Thymus (tissue), 11 donors: Measurements from ENCODE around the gene CROCC. TPM values are rescaled to one million over a fixed set of nuclear protein-coding genes. Genes with fewer than 3 reads are reported as not detected.

Experiments used
- DNase-seq, 9 donors: peaks; one replicate each; pipeline ENCODE4 v3.0.0-alpha.2; 2013; ENCODE audit warnings: low spot score in 9 of 9, low read depth in 6 of 9, missing footprints in 1 of 9
- H3K27ac ChIP-seq, 2 donors: one replicate each; pipeline ENCODE4 v1.5.1; 2013; ENCODE audit warnings: control low read depth in 1 of 2, low read depth in 1 of 2, low read length in 1 of 2, mild to moderate bottlenecking in 1 of 2, moderate library complexity in 1 of 2
- H3K27me3 ChIP-seq, 2 donors: one replicate each; pipeline ENCODE4 v1.5.1; 2013; ENCODE audit warnings: low read length in 1 of 2; ENCODE audit not compliant: control insufficient read depth in 2 of 2, insufficient read depth in 1 of 2
- H3K36me3 ChIP-seq, 2 donors: one replicate each; pipeline ENCODE4 v1.5.1; 2013; ENCODE audit warnings: low read length in 1 of 2, mild to moderate bottlenecking in 1 of 2, moderate library complexity in 1 of 2; ENCODE audit not compliant: control insufficient read depth in 2 of 2, insufficient read depth in 2 of 2
- H3K4me1 ChIP-seq, 2 donors: one replicate each; pipeline ENCODE4 v1.5.1; 2013; ENCODE audit warnings: low read length in 2 of 2; ENCODE audit not compliant: control insufficient read depth in 2 of 2, insufficient read depth in 2 of 2
- H3K4me3 ChIP-seq, 2 donors: one replicate each; pipeline ENCODE4 v1.5.1; 2013; ENCODE audit warnings: low read length in 2 of 2, control low read depth in 1 of 2, mild to moderate bottlenecking in 1 of 2
- H3K9me3 ChIP-seq, 2 donors: one replicate each; pipeline ENCODE4 v1.5.1; 2013; ENCODE audit warnings: low read length in 1 of 2, mild to moderate bottlenecking in 1 of 2; ENCODE audit not compliant: control insufficient read depth in 2 of 2, insufficient read depth in 1 of 2
- WGBS: extraction: QIAGEN DNeasy Blood & Tissue Kit; methylation state at CpG from one replicate; pipeline ENCODE4 v1.1.7; 2013; 5-methylcytosine and 5-hydroxymethylcytosine counted together
- polyA plus RNA-seq: library from polyadenylated mRNA; stranded (reverse); fragments of 200-250 nt; gene quantifications from one replicate; pipeline ENCODE4 v1.2.3, GENCODE V29; 2013
- total RNA-seq: library from RNA; stranded (reverse); fragments of 120-200 nt; gene quantifications from one replicate; pipeline ENCODE4 v1.2.4, GENCODE V29; 2013
- donor health status: healthy.

Gene CROCC
- total and polyA plus RNA-seq, 2 donors: 9.4 to 97.1 TPM

DNA sequence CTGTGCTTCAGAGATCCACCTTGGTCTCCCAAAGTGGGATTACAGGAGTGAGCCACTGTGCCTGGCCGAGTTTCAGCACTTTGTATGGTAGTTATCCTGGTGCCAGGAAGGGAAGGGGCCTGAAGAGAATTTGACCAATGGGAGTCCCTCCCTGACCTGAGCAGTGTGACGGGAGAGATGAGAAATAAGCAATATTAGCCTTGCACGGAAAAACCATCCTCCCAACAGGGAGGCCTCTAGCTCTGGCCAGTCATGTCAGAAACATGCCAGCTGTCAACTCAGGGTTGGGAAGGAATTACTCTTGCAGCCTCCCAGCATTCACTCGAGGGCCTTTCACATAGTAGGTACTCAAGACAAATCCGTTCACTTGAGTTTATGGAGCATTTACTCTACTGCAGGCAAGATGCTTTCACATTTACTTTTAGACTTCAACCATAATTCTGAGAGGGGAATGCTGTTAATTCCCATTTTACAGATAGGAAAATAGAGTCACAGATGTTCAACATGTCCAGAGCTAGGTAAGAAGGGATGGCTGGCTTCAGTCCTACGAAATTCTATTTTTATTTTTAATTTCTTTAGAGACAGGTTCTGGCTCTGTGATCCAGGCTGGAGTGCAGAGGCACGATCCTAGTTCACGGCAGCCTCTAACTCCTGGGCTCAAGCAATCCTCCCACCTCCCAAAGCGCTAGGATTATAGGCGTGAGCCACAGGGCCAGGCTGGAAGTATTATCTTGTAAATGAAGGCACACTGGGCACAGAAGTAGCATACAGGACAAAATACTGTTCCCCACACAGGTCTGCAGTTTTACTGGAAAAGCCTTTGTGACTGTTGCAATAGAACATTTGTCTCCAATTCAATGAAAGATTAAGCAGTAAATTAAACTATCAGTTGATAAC is 93.2 kb downstream of the CROCC start:
- Histone ChIP-seq H3K9me3 (no peaks in the 10 kb centered on the region), H3K4me3 (no peak overlapping the region), H3K36me3 (peaks cover 17 to 18% of the 10 kb centered on the region in 2 donors), H3K27me3 (peaks cover 0 to 9% of the 10 kb centered on the region in 2 donors), H3K27ac (no peak overlapping the region), H3K4me1 (peaks cover 8 to 21% of the 10 kb centered on the region in 2 donors)
- 95% methylated on average over 10 of the region's 10 CpGs for WGBS
- DNase-seq: no peak

DNA sequence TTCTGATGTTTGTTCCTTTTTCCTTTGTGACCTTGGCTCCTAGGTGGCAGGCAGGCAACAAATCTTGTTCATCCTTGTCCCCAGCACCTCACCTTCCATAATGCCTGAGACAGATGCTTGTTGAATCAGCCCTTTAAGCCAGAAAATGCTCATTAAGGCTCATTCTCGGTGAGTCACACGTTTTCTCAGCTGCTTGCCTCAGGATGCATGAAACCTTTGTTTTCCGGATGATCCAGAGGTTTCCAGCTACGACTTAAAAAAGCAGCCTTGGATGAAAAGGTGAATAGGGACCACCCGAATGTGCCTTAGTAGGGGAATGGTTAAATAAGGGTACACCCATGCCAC is 94.6 kb downstream of the CROCC start:
- WGBS: 95% methylated on average over 5 of the region's 5 CpGs

DNA sequence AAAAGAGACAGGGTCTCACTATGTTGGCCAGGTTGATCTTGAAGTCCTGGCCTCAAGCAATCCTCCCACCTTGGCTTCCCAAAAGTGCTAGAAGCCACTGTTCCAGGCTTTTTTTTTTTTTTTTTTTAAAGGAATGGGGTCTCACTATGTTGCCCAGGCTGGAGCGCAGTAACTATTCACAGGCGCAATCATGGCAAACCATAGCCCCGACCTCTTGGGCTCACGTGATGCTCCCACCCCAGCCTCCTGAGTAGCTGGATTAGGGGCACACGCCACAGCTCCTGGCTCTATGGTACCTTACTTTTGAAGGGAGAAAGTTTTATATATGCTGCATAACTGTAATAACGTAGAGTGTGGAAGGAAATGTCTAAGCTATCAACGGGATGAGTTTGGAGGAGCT is 95.7 kb downstream of the CROCC start:
- DNase-seq: no peak
- H3K9me3 ChIP-seq: no peaks in the 10 kb centered on the region
- H3K4me1 ChIP-seq: peaks cover 0 to 5% of the 10 kb centered on the region in 2 donors
- peaks cover 0 to 4% of the 10 kb centered on the region in 2 donors for H3K27me3 ChIP-seq
- H3K36me3 ChIP-seq: peaks cover 42 to 43% of the 10 kb centered on the region in 2 donors
- WGBS: 98% methylated on average over 7 of the region's 7 CpGs
- H3K4me3 ChIP-seq: no peak overlapping the region
- no peak overlapping the region for H3K27ac ChIP-seq

More for the DNA sequence above, 94.6 kb downstream of the CROCC start:
- Histone ChIP-seq H3K27me3 (peaks cover 0 to 6% of the 10 kb centered on the region in 2 donors), H3K4me3 (no peak overlapping the region), H3K9me3 (no peaks in the 10 kb centered on the region), H3K36me3 (peaks cover 31 to 32% of the 10 kb centered on the region in 2 donors), H3K27ac (no peak overlapping the region), H3K4me1 (peaks cover 3 to 11% of the 10 kb centered on the region in 2 donors)
- DNase-seq: no peak

DNA sequence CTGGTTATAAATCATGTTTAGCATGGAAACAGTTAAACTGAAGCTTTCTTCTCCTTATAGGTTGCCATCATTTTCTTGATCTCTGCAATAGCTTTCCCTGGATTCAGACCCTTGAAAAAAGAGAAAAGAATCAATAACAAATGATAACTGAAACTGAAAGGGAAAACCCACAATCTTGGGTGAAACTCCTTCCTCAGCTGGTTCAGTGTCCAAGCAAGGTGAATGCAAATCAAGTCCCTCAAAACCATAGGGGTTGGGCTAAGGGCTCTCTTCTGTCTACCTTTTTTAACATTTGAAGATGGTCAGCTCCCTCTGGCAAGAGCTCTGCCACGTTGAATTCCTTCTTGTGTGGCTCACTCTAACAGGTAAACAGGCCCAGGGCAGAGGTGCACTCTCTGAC is 97.1 kb downstream of the CROCC start:
- H3K27ac ChIP-seq: no peak overlapping the region
- H3K4me1 ChIP-seq: no peaks in the 10 kb centered on the region
- peaks cover 55 to 57% of the 10 kb centered on the region in 2 donors for H3K36me3 ChIP-seq
- 71% methylated on average over 1 of the region's 1 CpG for WGBS
- no peak for DNase-seq
- H3K4me3 ChIP-seq: no peak overlapping the region
- H3K27me3 ChIP-seq: peaks cover 0 to under 1% of the 10 kb centered on the region in 2 donors
- H3K9me3 ChIP-seq: no peaks in the 10 kb centered on the region

DNA sequence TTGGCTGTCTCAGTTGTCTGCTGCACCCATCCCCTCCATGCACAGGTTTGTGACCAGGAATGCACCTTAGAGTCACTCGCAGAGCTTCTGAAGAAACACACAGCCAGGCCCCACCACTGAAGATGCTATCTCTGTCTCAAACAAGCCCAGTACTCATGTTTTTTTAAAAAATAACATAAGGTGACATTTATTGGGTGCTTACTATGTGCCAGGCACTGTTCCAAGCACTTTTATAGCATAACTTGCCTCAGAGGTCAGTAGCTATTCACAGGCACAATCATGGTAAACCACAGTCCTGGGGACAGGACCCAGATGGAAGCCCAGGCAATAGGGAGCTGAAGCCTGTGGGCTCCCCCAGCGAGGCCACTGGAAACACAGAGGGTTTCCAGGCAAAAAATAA is 98.8 kb downstream of the CROCC start:
- no peak for DNase-seq
- H3K4me3 ChIP-seq: no peak overlapping the region
- no peaks in the 10 kb centered on the region for H3K27me3 ChIP-seq
- H3K4me1 ChIP-seq: no peaks in the 10 kb centered on the region
- no peaks in the 10 kb centered on the region for H3K9me3 ChIP-seq
- WGBS: over 99% methylated on average over 2 of the region's 2 CpGs
- no peak overlapping the region for H3K27ac ChIP-seq
- peaks cover 66 to 69% of the 10 kb centered on the region in 2 donors for H3K36me3 ChIP-seq

DNA sequence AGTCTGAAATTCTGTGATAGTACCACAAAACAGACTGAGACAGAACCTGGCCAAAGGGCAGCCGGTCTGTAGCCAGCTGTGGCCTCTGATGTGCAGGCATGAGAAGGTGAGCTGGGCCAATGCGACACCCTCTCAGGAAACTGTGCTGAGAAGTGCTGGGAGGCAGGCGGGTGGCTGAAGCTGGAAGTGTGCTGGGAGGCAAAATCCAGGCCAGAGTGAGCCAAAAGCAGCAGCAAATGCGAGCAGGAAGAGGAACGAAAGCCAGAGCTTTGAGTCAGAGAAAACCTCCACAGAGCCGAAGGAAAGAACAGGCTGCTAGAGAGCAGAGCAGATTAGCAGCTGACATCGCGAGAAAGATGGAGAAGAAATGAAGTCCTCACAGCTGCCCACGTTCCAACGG is 100.2 kb downstream of the CROCC start:
- no peaks in the 10 kb centered on the region for H3K9me3 ChIP-seq
- WGBS: 90% methylated on average over 10 of the region's 10 CpGs
- no peaks in the 10 kb centered on the region for H3K4me1 ChIP-seq
- H3K27me3 ChIP-seq: no peaks in the 10 kb centered on the region
- DNase-seq: no peak
- H3K4me3 ChIP-seq: no peak overlapping the region
- H3K27ac ChIP-seq: no peak overlapping the region
- peaks cover 75 to 80% of the 10 kb centered on the region in 2 donors for H3K36me3 ChIP-seq

Other genes with a start within 250 kb of the CROCC start
- gene RNU1-4, start 181.4 kb upstream of the CROCC start, total RNA-seq: 17,380 TPM
- gene RNU1-4, start 181.4 kb upstream of the CROCC start, polyA plus RNA-seq: not detected
- gene RNU1-2, start 26.0 kb upstream of the CROCC start, total RNA-seq: 17,380 TPM
- not detected for gene RNU1-2, start 26.0 kb upstream of the CROCC start, polyA plus RNA-seq
- gene MFAP2, start 58.7 kb downstream of the CROCC start, total RNA-seq: 6.8 TPM
- gene MFAP2, start 58.7 kb downstream of the CROCC start, polyA plus RNA-seq: 5.6 TPM
- gene ATP13A2, start 90.0 kb downstream of the CROCC start, total RNA-seq: 9.3 TPM
- 18.3 TPM for gene ATP13A2, start 90.0 kb downstream of the CROCC start, polyA plus RNA-seq
- gene SDHB, start 132.1 kb downstream of the CROCC start, total RNA-seq: 122 TPM
- 70.0 TPM for gene SDHB, start 132.1 kb downstream of the CROCC start, polyA plus RNA-seq
- gene PADI2, start 197.5 kb downstream of the CROCC start, total RNA-seq: 1.4 TPM
- gene PADI2, start 197.5 kb downstream of the CROCC start, polyA plus RNA-seq: 3.6 TPM